GM18511 (cell line): Measurements from ENCODE around the gene HIBADH.
"Not testable (repeated sequence)": the region's sequence is repeated elsewhere in the genome, so short reads cannot be mapped to it uniquely, and the experiment has no call there.

ENCODE experiments used
- ATAC-seq: cut with Tn5 transposase; IDR thresholded peaks from one replicate; pipeline ENCODE4 v1.9.1; 2021; ENCODE audit warnings: mild to moderate bottlenecking, moderate library complexity; ENCODE audit not compliant: unreplicated experiment

The HIBADH gene

DNA sequence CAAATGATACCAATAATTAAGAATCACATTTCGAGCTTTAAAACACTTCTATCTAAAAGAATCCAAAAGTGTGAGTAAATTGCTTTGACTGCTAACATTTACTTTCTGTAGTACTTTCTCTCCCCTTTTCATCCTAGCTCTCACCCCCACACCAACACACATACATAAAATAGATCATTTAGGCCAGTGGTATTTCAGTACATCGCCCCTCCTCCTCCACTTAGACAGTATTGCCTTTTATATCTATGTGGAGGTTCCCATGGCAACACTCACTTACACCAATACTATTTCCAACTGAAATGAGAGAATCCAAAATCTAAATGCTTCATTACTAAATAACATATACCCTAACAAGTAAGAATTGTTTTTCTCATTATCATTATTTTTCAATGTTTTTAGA lies 58.9 kb downstream of the HIBADH start:
- ATAC-seq: no peak

- no peak for ATAC-seq
These were observed 59.9 kb downstream of the HIBADH start for GRCh38 chr7:27602766-27603165.

GRCh38 chr7:27601217-27601616 lies 61.5 kb downstream of the HIBADH start:
- ATAC-seq: no peak

- ATAC-seq: no peak
These were observed 62.4 kb downstream of the HIBADH start for GRCh38 chr7:27600247-27600646.

- ATAC-seq: no peak
These were observed 67.7 kb downstream of the HIBADH start for GRCh38 chr7:27595009-27595408.

- ATAC-seq: no peak
These were observed 69.5 kb downstream of the HIBADH start for GRCh38 chr7:27593226-27593625.

- ATAC-seq: no peak
These were observed 72.3 kb downstream of the HIBADH start for GRCh38 chr7:27590416-27590815.

DNA sequence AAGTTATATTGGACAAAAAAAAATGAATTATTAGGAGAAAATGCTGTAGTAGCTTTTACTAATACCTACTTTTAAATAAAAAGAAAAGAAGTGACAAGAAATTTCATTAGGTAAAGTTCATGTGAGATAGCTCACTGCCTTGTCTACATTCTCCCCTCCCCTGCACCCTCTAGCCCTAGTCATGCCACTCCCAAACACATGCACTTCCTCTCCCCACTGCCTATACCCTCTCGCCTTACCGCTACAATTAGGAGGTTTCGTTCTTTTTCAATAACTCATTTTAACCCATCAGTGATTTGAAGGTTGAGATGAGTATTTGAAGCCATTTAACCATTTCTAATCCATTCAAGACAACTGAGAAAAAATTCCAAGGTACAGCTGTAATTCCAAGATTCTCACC lies 75.3 kb downstream of the HIBADH start:
- no peak for ATAC-seq

- ATAC-seq: peak; percentile 99
These were observed 75.9 kb downstream of the HIBADH start for GRCh38 chr7:27586825-27587224.

GRCh38 chr7:27585781-27586447 lies 76.8 kb downstream of the HIBADH start:
- ATAC-seq: no peak

DNA sequence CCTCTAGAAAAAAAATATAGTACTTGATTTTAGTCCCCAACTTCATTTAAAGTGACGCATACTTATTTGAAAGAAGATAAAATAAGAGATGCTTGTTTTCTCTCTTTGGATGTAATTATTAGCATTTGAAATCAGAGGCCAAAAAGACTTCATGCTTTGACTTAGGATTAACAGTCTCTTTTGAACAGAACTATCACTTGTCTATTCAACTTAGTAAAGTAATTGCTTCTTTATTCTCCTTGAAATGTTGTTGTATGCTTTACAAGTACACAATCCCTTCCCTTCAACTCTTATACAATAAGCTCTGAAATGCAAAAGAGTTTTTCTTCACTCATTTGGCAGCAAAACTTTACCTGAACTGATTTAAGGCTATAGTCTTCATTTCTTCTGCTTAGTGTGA lies 80.8 kb downstream of the HIBADH start:
- ATAC-seq: no peak

DNA sequence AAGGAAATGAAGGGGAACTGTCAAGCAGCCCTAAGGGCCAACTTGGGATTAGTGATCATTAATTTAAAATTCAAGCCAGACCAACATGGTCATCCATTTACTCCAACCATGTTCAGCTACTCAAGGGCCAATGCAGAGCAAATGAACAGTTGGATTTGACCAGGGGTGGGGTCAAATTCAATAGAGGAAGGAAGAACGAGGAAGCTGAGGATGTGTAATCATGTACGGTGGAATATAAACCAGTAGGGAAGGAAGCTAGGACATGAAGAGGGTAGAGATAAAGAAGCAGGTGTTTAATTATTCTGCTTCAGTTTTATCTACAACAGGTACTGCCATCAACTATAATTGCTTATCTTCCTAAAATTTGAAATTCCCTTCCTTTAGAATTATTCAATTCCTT lies 81.6 kb downstream of the HIBADH start:
- no peak for ATAC-seq

GRCh38 chr7:27579565-27579964 lies 83.1 kb downstream of the HIBADH start:
- ATAC-seq: no peak

- not testable (repeated sequence) for ATAC-seq
These were observed 84.5 kb downstream of the HIBADH start for GRCh38 chr7:27578169-27578568.

- no peak for ATAC-seq
These were observed 86.2 kb downstream of the HIBADH start for GRCh38 chr7:27576360-27576944.

GRCh38 chr7:27575613-27576012 lies 87.1 kb downstream of the HIBADH start:
- no peak for ATAC-seq

DNA sequence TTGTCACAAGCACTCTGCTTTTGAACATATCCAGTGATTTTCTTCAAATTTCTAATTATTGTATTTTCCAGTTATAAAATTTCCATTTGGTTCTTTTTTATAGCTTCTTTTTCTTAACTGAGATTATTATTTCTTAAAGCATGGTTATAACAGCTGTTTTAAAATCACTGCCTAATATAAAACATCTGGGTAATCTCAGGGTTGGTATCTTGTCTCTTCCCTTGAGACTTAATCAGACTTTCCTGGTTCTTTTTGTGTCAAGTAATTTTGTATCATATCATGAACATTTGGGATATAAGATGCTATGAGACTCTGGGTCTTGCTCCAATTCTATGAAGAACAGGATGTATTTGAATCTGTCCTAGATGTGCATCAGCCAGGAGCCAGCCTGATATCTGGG lies 93.6 kb downstream of the HIBADH start:
- ATAC-seq: no peak

- ATAC-seq: no peak
These were observed 95.4 kb downstream of the HIBADH start for GRCh38 chr7:27567266-27567665.

- no peak for ATAC-seq
These were observed 97.7 kb downstream of the HIBADH start for GRCh38 chr7:27564881-27565482.

- ATAC-seq: no peak
These were observed 101.9 kb downstream of the HIBADH start for GRCh38 chr7:27560706-27561235.

DNA sequence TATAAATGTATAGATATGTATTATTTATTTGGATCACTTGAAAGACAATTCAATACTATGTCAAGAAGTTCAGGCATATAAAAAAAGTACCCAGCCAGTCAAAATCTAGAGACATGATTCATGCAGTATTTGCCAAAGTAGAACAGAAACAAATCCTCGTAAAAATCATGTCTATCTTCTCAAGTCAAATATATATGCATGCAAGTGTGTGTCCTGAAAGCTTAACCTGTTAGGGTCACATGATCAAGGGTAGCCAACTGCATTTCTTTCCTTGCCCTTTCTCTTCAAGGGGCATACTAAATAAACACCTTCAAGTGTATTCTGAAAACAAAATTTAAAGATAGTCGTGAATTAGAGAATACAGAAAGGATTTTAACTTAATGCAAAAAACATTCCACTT lies 107.0 kb downstream of the HIBADH start:
- ATAC-seq: no peak

DNA sequence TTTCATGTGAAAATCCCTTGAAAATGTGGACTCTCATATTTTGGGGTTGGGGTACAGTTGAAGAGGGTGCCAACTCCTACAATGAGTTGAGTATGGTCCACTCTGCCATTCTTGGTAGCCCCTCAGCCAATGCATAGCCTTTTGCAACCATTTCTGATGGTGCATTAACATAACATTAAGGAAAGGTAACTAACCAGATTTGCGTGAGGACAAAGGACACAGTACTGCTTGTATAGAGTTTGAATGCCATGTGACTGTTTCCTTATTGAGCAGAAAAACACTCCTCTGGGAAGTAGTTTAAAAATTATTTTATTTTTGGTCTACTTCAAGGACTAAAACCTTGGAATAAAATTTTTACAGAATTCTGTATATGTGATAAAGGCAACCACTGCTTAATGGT lies 107.9 kb downstream of the HIBADH start:
- ATAC-seq: no peak
